NCI-H1694 (cell line): ENCODE measurements around the gene FBXL17.

Experiments used
- DNase-seq: peaks from one replicate; lab custom pipeline; 2025; lab: John Stamatoyannopoulos, UW

FBXL17 gene

GRCh38 chr5:108249785-108250426 is 132.0 kb downstream of the FBXL17 start:
- DNase-seq: no peak

DNA sequence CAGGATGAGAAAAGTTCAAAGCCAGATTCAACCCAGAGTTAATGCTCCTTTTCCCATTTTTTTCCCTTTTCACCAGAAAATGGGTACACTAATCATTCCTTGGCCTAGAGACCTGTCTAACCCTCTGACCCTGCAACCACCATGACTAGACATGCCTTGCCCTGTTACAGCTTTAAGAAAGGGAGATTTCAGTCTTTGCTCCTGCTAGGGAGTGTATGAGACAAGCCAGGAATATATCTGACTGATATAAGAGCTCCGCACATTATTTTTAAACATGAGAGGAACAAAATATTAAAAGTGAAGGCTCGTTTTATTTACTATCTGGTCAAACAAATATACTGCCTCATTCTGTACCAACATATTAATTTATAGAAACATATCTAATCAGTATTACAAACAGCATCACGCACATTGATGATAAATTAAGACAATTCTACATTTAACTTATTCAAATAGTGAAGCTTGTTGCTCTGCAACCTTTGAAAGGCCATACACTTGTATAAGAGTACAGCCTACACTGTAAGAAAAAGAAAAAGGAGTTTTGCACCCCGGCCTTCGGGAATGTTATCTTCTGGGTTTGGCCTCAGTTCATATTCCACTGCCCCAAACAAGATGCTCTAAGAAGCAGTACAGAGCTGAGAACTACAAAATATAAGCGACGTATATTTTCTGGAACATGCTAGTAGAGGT is 132.7 kb downstream of the FBXL17 start:
- DNase-seq: no peak

DNA sequence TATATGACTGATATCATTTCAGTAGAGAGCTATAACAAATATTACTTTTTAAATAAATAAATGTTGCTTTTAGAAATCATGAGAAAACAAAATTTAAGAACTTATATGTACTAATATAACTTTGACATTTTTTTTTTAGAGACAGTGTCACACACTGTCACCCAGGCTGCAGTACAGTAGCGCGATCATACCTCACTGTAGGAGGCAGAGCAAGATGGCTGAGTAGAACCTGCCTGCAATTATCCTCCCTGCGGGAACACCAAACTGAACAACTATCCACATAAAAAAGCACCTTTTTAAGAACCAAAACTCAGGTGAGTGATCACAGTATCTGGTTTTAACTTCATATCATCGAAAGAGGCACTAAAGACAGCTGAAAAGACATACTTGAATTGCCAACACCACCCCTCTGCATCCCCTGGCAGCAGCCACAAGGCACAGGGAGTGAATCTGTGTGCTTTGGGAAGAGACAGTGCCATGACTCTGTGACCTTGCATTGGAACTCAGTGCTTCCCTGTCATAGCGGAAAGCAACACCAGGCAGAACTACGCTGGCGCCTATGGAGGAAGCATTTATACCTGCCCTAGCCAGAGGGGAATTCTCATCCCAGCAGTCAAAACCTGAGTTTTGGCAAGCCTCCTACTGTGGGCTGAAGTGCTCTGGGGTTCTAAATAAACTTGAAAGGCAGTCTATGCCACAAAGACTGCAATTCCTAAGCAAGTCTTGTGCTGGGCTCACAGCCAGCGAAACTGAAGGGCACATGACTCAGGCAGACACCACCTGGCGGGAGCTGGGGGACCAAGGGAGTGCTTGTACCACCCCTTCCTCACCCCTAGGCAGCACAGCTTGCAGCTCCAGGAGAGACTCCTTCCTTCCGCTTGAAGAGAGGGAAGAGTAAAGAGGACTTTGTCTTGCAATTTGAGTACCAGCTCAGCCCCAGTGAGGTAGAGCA is 142.7 kb downstream of the FBXL17 start:
- no peak for DNase-seq

DNA sequence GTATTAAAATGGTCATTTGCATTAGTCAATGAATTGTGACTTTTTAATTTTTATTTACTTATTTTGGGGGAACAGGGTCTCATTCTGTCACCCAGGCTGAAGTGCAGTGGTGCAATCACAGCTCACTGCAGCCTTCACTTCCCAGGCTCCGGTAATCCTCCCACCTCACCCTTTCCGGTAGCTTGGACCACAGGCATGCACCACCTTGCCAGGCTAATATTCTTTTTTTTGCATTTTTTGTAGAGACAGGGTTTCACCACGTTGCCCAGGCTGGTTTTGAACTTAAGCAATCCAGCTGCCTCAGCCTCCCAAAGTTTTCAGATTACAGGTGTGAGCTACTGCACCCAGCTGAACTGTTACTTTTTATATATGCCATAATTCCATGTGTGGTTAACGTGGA is 143.4 kb downstream of the FBXL17 start:
- no peak for DNase-seq

GRCh38 chr5:108233617-108234155 is 148.2 kb downstream of the FBXL17 start:
- no peak for DNase-seq

DNA sequence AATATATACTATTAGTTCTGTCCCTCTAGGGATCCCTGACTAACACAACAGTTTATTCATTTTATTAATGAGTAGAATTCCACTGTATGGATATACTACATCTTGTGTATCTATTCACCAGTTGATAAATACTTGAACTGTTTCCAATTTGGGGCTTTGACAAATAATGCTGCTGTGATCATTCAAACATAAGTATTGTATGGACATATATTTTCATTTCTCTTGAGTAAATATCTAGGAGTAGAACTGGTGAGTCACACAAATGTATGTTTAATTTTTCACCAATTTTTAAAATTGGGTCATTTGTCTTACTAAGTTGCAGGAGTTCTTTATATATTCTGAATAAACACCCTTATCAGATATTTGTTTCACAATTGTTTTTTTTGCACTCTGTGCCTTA is 149.1 kb downstream of the FBXL17 start:
- no peak for DNase-seq

GRCh38 chr5:108222011-108222410 is 159.9 kb downstream of the FBXL17 start:
- no peak for DNase-seq

DNA sequence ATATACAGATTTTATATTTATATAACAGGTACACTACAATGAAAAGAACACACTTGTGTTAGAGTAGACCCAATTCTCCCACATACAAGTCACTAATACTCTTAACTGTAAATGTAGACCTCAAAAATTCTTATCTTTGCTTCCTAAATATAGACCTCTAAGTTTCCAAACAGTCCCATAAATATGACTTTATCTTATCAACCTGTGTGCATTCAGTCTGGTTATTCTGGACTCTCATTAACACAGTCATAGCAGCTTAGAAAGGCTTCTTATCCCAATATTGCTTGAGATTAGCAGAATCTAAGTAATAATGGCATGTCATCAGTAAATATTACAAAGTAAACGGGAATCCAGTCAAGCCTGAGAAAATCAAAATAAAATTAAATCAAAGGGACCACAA is 161.1 kb downstream of the FBXL17 start:
- DNase-seq: no peak

- no peak for DNase-seq
Measured at GRCh38 chr5:108216890-108217289, 165.0 kb downstream of the FBXL17 start.

DNA sequence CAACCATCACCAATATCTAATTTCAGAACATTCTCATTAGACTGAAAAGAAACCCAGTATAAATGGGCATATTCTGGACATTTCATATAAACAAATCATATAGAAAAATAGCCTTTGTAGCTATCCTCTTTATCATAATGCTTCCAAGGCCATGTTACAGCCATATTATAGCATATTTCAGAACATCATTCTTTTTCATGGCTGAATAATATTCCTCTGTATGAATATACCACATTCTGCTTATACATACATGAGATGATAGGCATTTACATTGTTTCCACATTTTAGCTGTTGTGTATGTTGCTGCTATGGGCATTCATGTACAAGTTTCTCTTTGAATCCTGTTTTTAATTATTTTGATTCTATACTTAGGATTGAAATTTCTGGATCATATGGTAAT is 167.0 kb downstream of the FBXL17 start:
- no peak for DNase-seq

- DNase-seq: no peak
Measured at GRCh38 chr5:108212775-108213346, 169.0 kb downstream of the FBXL17 start.

GRCh38 chr5:108206707-108207106 is 175.2 kb downstream of the FBXL17 start:
- DNase-seq: no peak

DNA sequence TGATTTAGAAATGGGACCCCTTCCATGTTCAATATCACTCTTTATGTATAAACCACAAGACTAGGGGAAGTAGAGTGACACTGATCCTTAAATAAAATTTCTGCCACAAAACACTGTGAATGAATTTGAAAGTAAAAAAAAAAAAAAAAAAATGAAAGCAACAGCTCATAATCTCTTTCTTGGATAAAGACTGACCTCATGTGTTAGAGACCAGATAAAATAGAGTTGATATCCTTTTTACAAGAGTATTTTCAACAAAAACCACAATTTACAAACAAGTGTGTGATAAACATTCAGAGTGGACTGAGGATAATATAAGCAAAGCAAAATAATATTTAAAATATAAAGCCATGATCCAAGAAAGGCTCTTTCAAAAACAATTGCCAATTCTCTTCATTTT is 180.2 kb downstream of the FBXL17 start:
- DNase-seq: no peak

DNA sequence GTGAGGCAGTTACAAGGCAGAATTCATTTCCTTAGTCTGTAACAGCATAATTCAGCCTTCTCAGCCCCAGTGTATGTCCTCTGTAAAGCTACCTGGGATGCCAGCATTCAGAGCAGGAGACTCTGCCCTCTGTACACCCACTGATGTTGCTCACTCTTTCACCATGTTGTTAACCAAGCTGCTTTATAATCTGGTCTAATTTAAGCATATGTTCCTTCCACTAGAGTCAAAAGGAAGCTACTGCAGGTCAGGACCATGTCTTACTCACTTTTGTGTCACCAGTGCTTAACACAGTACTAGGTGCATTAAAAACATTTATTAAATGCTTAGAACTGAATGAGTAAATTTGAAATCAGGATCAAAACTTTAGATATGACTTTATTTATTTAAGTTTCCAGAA is 185.6 kb downstream of the FBXL17 start:
- DNase-seq: no peak

DNA sequence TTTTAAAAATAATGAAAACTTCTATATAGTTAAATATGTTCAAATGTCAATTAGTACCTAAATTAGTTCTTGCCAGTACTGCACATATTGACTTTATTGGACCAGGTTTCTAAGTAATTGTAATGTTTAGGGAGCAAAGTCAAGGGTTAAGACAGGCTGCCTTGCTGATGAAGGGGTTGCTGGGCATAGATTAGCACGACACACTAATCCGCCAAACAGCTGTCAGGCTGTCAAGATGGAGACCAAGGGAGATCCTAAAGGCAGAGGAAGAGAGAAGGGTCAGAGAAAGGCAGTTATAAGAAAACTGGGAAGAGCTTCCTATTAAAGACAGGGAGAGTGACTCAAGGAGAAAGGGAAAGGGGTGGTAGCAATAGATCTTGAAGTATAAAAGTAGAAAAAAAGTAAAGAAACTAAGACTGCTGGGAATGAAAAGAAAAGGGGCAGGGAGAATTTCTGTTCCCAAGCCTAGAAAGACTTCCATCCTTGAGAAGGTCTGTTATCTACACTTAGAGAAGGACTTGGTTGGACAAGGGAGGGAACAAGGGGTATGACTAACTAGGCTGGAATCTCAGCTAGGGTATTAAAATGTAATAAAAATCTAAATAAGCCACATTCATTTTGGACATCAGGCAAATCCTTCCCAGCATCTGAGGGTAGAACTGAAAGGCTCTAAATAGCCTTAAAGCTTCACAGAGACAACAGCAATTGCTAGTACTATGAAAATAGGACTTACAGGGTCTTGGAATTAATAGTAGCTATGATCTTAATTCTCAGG is 188.7 kb downstream of the FBXL17 start:
- no peak for DNase-seq

DNA sequence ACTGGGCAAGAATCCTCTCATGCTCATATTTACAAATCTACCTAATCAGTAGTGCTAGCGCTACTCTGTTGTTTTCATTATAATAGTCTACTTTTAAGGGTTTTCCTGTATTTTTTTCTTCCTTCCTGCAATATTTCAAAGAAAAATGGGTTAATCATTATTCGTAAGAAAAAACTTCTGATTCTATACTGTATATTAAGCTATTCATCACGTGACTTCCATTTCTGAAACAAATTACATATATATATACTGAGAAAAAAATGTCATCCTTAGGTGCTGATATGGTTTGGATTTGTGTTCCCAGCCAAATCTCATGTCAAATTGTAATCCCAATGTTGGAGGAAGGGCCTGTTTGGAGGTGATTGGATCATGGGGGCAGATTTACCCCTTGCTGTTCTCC is 197.0 kb downstream of the FBXL17 start:
- DNase-seq: no peak

- no peak for DNase-seq
Measured at GRCh38 chr5:108181975-108182374, 199.9 kb downstream of the FBXL17 start.

GRCh38 chr5:108174286-108174685 is 207.6 kb downstream of the FBXL17 start:
- no peak for DNase-seq

DNA sequence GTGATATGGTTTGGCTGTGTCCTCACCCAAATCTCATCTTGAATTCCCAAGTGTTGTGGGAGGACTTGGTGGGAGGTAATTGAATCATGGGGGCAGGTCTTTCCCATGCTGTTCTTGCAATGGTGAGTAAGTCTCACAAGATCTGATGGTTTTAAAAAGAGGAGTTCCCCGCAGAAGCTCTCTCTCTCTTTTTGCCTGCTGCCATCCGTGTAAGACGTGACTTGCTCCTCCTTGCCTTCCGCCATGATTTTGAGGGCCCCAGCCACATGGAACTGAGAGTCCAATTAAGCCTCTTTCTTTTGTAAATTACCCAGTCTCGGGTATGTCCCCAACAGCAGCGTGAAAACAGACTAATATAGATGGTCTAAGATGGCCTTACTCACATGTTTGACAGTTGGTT is 210.1 kb downstream of the FBXL17 start:
- no peak for DNase-seq

DNA sequence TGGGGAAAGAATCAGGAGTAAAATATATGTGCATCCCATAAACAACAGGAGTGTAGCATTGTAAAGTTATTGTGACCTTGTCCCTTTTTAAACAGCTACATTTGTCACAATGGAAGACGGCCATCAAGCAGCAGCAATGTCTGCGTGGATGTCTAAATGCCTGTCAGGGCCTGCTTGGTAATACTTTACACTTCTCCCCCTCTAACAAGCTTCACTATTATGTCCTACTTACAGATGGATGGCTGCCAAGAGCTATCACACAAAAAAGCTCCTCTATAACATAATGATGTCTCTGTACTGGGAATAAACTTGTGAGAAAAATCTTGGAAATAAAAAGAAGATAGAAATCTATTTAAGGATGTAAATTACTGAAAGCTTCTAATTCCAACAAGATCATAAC is 213.0 kb downstream of the FBXL17 start:
- no peak for DNase-seq

DNA sequence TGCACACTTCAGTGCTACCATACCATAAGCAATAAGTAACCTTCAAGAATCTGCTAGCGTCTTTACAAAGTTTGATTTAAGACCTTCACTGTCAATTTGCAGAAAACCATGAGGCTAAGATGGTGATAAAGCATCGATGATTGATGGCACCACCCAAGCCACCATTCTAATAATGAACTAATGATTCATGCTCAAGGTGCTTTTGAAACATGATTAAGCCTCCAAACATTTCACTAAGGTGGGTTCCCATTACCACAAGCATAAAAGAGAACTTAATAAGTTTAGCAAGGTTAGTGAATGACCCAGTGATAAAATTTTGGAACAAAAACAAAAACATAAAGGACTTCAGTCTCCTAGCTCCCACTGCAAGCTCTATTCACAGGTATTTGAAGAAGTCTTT is 214.7 kb downstream of the FBXL17 start:
- no peak for DNase-seq
